DLD1 (cell line): Measurements from ENCODE around the gene KYNU.
"Not testable (repeated sequence)": the region's sequence is repeated elsewhere in the genome, so short reads cannot be mapped to it uniquely, and the experiment has no call there.

Experiments used
- in situ Hi-C: cut with HindIII; loops from 2 replicates; pipeline ENCODE4 v1.10.0; 2017; ENCODE audit warnings: low sequenced_read_pairs

Gene KYNU

GRCh38 chr2:143084462-143084861, 207.0 kb downstream of the KYNU start:
- in situ Hi-C loops, result no loop called here

DNA sequence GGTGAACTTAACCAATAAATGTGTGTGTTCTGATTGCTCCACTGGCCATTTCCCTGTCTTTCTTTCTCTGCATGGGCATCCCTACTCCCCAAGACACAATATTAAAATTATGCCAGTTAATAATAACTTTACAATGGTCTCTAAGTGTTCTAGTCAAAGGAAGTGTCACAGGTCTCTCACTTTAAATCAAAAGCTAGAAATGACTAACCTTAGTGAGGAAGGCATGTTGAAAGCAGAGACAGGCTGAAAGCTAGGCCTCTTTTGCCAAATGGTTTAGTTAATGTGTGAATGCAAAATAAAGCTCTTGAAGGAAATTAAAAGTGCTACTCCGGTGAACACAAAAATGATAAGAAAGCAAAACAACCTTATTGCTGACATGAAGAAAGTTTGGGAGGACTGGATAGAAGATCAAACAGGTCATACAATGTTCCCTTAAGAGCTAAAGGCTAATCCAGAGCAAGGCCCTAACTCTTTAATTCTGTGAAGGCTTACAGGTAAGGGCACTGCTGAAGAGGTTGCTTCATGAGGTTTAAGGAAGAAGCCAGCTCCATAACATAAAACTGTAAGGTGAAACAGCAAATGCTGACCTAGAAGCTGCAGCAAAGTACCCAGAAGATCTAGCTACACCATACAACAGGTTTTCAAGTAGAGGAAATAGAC, 207.8 kb downstream of the KYNU start:
- in situ Hi-C loops, result no loop called here

- in situ Hi-C loops, result no loop called here
Observed at GRCh38 chr2:143087033-143087432, 209.6 kb downstream of the KYNU start.

DNA sequence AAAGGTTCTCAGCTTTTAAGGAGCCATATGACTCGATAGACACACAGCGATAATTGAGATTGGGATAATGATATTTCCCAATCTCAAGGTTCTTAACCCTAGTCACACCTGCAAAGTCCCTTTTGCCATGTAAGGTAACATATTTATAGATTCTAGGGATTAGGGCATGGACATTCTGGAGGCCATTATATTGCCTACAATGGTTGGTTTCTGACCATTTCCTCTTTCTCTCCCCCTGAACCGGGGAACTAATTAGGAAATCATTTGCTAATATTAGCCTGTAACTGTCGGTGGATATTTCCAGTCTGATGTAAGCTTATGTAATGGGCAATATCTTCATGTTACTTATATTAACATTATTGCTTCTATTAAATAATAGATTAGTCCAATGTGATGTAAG, 210.9 kb downstream of the KYNU start:
- in situ Hi-C loops, result no loop called here

DNA sequence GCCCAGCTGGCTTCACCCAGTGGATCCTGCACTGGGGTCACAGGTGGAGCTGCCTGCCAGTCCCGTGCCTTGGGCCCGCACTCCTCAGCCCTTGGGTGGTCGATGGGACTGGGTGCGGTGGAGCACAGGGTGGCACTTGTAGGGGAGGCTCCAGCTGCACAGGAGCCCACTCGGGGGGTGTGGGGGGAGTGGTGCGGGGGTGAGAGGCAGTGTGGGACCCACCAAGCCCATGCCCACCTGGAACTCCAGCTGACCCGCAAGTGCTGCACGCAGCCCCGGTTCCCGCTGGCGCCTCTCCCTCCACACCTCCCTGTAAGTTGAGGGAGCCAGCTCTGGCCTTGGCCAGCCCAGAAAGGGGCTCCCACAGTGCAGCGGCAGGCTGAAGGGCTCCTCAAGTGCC, 212.1 kb downstream of the KYNU start:
- in situ Hi-C loops, result not testable (repeated sequence)
